GM13976 (cell line): Measurements from ENCODE around the gene SUSD6.
"Not testable (repeated sequence)": the region's sequence is repeated elsewhere in the genome, so short reads cannot be mapped to it uniquely, and the experiment has no call there.

Source experiments
- DNase-seq: peaks from one replicate; pipeline ENCODE4 v3.0.0; 2012; ENCODE audit warnings: low spot score
- in situ Hi-C: fragments of 300-500 bp; cut with MboI; formaldehyde crosslinking; loops from one replicate; pipeline ENCODE4 v1.12.0; 2022; ENCODE audit warnings: low sequenced_read_pairs, mixed read lengths, inconsistent platforms; ENCODE audit not compliant: unreplicated experiment
- TF ChIP-seq, protein P1 (sequence below): IDR thresholded peaks from 2 replicates; pipeline ENCODE4 v1.5.1; 2012; ENCODE audit warnings: borderline replicate concordance, mild to moderate bottlenecking; ENCODE audit not compliant: insufficient read depth; ENCODE audit errors: extremely low read depth, missing control alignments, control extremely low read depth

The SUSD6 gene

DNA sequence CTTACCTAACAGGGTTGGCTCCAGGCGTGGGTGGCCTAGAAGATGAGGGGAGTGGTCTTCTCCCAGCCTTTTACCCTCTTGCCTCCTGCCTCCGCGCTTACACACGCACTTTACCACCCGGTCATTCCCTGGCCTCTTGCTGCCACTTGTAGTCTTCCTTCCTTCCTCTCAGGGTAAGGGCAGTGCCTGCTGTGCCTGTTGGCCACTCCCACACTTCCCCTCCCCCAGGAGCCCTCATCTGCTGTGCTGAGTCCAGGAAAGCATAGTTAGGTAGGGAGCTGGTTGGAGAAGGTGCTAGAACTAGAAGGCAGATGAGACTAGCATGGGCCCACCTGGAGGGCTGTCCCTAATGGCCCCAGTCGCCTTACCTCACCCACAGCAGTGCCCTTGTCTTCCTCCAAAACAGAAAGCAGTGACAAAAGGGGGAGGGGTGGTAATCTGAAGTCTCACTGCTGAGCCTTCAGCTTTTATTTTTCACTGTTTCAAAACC is 101.2 kb downstream of the SUSD6 start:
- DNase-seq = no peak
- in situ Hi-C loops = no loop called here
- TF ChIP-seq, protein P1, sequence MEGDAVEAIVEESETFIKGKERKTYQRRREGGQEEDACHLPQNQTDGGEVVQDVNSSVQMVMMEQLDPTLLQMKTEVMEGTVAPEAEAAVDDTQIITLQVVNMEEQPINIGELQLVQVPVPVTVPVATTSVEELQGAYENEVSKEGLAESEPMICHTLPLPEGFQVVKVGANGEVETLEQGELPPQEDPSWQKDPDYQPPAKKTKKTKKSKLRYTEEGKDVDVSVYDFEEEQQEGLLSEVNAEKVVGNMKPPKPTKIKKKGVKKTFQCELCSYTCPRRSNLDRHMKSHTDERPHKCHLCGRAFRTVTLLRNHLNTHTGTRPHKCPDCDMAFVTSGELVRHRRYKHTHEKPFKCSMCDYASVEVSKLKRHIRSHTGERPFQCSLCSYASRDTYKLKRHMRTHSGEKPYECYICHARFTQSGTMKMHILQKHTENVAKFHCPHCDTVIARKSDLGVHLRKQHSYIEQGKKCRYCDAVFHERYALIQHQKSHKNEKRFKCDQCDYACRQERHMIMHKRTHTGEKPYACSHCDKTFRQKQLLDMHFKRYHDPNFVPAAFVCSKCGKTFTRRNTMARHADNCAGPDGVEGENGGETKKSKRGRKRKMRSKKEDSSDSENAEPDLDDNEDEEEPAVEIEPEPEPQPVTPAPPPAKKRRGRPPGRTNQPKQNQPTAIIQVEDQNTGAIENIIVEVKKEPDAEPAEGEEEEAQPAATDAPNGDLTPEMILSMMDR = no peak

DNA sequence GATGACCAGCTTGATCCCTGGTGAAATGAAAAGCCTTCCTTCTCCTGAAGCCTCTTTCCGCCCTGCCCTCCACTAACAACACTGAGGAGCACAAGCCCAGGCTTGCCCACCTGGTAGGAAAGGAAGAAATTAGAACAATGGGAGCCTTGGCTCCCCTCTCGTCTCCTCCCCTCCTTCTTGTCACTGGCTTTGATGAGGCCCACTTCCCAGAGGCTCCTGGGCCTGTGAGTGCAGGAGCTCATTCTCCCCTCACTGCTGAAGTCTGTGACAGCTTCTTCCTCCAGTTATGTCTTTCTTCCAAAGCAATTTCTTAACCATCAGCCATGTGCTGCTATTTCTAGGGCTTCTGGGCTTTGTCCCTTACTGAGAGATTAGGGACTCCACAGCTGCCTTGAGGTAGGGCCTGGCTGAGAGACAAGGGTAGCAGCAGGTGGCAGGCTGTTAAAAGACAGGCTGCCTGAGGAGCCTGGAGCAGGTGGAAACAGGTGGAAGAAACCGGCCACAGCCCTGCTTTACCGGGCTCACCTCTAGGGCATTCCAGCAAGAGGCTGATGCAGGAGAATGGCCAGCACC is 101.9 kb downstream of the SUSD6 start:
- TF ChIP-seq, protein P1 = no peak
- no peak for DNase-seq
- in situ Hi-C loops = no loop called here

DNA sequence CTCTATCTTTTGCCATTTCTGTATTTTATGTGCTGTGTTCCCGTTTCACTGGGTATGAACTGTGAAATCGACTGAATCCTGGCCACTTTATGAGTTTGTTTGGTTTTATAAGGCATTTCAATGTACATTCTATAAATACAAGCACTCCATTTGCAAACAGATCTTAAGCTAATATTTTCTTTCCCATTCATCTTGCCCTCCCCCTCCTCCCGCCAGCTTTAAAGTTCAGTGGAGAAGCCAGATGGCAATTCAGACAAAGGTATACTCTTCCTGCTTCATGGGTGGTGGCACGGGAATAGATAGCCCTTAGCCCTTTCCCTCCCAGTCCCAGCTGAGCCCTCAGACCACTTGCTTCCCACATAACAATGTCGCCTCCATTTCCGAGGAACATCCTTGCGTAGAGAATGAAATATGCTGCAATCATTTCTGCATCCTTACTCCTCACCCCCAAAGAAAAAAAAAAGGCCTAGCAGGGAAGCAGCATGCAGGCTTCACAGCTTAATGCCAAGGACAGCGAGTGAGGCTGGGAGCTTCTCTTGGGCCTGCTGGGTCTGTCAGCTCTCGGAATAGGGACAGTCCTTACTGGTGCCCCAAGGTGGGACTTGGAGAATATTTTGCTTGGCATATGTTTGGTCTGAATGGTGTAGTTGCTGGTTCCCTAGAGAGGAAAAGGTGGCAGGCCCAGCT is 102.7 kb downstream of the SUSD6 start:
- TF ChIP-seq, protein P1 = no peak
- no peak for DNase-seq
- in situ Hi-C loops = no loop called here

GRCh38 chr14:69715725-69716477 is 104.5 kb downstream of the SUSD6 start:
- in situ Hi-C loops = loop anchor here (5.0 kb wide), 1 partner anchor 109 kb away; no protein-coding TSS in a partner anchor
- TF ChIP-seq, protein P1 = no peak
- no peak for DNase-seq

GRCh38 chr14:69716478-69717187 is 105.2 kb downstream of the SUSD6 start:
- TF ChIP-seq, protein P1 = no peak
- in situ Hi-C loops = loop anchor here (5.0 kb wide), 1 partner anchor 109 kb away; no protein-coding TSS in a partner anchor
- no peak for DNase-seq

- in situ Hi-C loops = loop anchor here (5.0 kb wide), 1 partner anchor 111 kb away; no protein-coding TSS in a partner anchor
Observed at GRCh38 chr14:69718614-69719013, 107.2 kb downstream of the SUSD6 start.

GRCh38 chr14:69719501-69719951 is 108.1 kb downstream of the SUSD6 start:
- in situ Hi-C loops = loop anchor here (5.0 kb wide), 1 partner anchor 112 kb away; no protein-coding TSS in a partner anchor
- DNase-seq = no peak
- TF ChIP-seq, protein P1 = no peak

More at GRCh38 chr14:69718614-69719013, 107.2 kb downstream of the SUSD6 start:
- not testable (repeated sequence) for DNase-seq
